Right lobe of liver (tissue), 4 donors: ENCODE measurements around the gene LEPR.

Experiments used
- CTCF ChIP-seq, 4 donors: fragments of 200-600 bp in 3 of 4; fragments of 450-650 bp in 1 of 4; IDR thresholded peaks; one replicate each; pipeline versions ENCODE4 v1.5.1 to v1.8.0; 2016 to 2022; ENCODE audit warnings: antibody characterized with exemption in 4 of 4, mild to moderate bottlenecking in 2 of 4
- POLR2A ChIP-seq: fragments of 450-650 bp; IDR thresholded peaks from one replicate; pipeline ENCODE4 v1.6.1; 2017; ENCODE audit warnings: antibody characterized with exemption, mild to moderate bottlenecking
- donor health status: DM: no; HTN: no; CAD: no.
- donor health status: DM: no; HTN: no; CAD: no.
- donor health status: DM: no; HTN: yes; CAD: no.

- TF ChIP-seq CTCF (IDR thresholded peaks at IDR 0.05) (no peak), POLR2A (no peak)
Measured at GRCh38 chr1:65469126-65469888, 48.8 kb downstream of the LEPR start.
